ENCODE measurements around the gene SNAP23. TPM values are rescaled to one million over a fixed set of nuclear protein-coding genes. Genes with fewer than 3 reads are reported as not detected.

SNAP23 gene
- 10 to 100 TPM; 46.0 to 49.1 TPM for total RNA-seq

- ChIA-PET POLR2A (interaction anchor here (1.2 to 2.3 kb wide), 7 partner anchors 9 to 222 kb away, joined by 3 to 32 read pairs (median 4); partner anchors contain the start of genes GANC, HAUS2, LRRC57 and TMEM87A), CTCF (interaction anchor here (1.2 kb wide), 1 partner anchor 86 kb away, joined by 3 read pairs; no protein-coding TSS in a partner anchor)
- H3K4me1 Mint-ChIP-seq: peaks cover 64% of the 10 kb centered on the region
- H3K9me3 Mint-ChIP-seq: no peaks in the 10 kb centered on the region
- peak; percentile 87 for DNase-seq
- peaks cover 10% of the 10 kb centered on the region for H3K36me3 Mint-ChIP-seq (ENCODE audit: low read depth)
- H3K27ac Mint-ChIP-seq: peak within 1 kb of the TSS; percentile 84
- H3K4me3 Mint-ChIP-seq: peak within 1 kb of the TSS; percentile 98
- no peaks in the 10 kb centered on the region for H3K27me3 Mint-ChIP-seq
Measured at GRCh38 chr15:42495361-42496212, at the start of gene SNAP23. Gene SNAP23, plus strand, starts transcription at chr15:42495634. Its CDS starts 16,213 bp downstream, at chr15:42511847.

DNA sequence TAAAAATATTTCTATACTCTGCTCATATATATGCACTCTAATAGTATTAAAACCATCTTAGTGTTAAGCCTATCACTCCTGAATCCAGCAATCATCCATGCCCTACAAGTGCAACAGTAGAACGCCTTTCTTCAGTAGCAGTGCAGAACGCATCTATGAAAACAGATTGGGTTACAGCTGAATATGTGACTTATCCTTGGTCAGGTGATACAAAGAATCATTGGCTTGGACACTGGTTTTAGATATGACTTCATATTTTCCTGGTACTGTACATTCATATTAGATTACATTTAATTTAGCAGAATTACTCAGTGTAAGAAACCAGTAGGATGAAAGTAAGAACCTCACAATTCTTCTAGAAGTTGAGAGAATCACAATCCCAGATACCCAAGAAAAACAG, 47.8 kb upstream of the SNAP23 start:
- Mint-ChIP-seq H3K27ac (no peak overlapping the region), H3K4me3 (no peak overlapping the region), H3K9me3 (no peaks in the 10 kb centered on the region), H3K4me1 (peaks cover 3% of the 10 kb centered on the region), H3K36me3 (ENCODE audit: low read depth) (peaks cover 58% of the 10 kb centered on the region), H3K27me3 (no peaks in the 10 kb centered on the region)
- POLR2A ChIA-PET: no interaction called here
- CTCF ChIA-PET: no interaction called here
- no peak for DNase-seq

DNA sequence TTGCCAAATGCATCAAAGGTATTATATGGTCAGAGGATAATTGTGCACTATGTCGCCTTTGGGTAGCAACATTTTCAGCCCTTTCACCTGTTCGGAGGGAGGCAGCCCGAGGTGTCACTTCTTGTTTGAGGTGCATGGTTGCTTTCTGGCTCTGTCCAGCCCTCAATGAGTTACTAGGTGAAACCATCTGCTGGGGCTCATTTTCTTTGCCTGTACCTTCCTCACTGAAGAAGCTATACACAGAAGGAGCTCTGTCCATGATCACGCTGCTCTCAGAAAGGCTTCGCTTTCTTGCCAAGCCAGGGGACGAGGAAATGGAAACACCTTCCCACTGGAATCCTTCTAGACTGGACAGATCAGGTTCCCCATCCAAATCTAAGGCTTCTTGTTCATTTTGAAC, 47.2 kb upstream of the SNAP23 start:
- no peak overlapping the region for H3K27ac Mint-ChIP-seq
- ChIA-PET POLR2A (no interaction called here), CTCF (no interaction called here)
- peaks cover 58% of the 10 kb centered on the region for H3K36me3 Mint-ChIP-seq (ENCODE audit: low read depth)
- H3K4me1 Mint-ChIP-seq: peaks cover 3% of the 10 kb centered on the region
- H3K4me3 Mint-ChIP-seq: no peak overlapping the region
- no peak for DNase-seq
- H3K9me3 Mint-ChIP-seq: no peaks in the 10 kb centered on the region
- no peaks in the 10 kb centered on the region for H3K27me3 Mint-ChIP-seq

DNA sequence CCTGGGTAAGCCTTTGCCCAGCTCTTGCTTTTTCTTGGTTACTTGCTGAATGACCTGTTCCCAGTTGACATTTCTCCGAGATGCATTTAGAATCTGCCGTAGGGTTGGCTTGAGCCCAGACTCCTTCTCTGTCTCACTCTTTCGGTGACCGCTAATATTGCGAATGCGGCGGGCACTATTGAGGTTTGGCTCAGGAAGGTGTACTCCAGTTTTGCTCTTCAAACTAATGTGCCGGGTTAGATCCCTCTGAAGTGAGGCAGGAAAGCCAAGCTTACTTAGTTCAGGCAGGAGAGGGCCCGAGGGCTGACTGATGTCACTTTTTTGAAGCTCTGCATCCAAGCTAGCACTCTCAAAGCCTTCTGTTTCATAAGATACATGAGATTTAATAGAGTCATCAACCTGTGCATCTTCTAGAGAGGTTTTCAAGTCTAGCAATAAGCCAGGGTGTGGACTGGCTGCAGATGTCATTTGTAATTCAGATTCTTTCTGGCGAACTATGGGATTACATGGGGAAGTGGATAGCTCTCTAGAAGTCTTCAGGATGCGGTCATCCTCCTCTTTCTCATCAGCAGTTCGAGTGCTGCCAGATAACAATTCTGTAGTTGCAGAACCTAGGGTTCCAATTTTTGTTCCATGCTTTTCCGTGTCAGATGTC, 45.5 kb upstream of the SNAP23 start:
- no peak overlapping the region for H3K27ac Mint-ChIP-seq
- ChIA-PET POLR2A (no interaction called here), CTCF (no interaction called here)
- DNase-seq: no peak
- peaks cover 51% of the 10 kb centered on the region for H3K36me3 Mint-ChIP-seq (ENCODE audit: low read depth)
- H3K4me3 Mint-ChIP-seq: no peak overlapping the region
- H3K4me1 Mint-ChIP-seq: peaks cover 3% of the 10 kb centered on the region
- no peaks in the 10 kb centered on the region for H3K27me3 Mint-ChIP-seq
- no peaks in the 10 kb centered on the region for H3K9me3 Mint-ChIP-seq

- Mint-ChIP-seq H3K27me3 (no peaks in the 10 kb centered on the region), H3K4me3 (no peak overlapping the region), H3K9me3 (no peaks in the 10 kb centered on the region), H3K27ac (no peak overlapping the region), H3K36me3 (ENCODE audit: low read depth) (peaks cover 46% of the 10 kb centered on the region), H3K4me1 (peaks cover 3% of the 10 kb centered on the region)
- ChIA-PET CTCF (no interaction called here), POLR2A (no interaction called here)
- DNase-seq: no peak
Measured at GRCh38 chr15:42450425-42450790, 45.0 kb upstream of the SNAP23 start.

GRCh38 chr15:42453826-42454225, 41.6 kb upstream of the SNAP23 start:
- DNase-seq: no peak
- no peak overlapping the region for H3K27ac Mint-ChIP-seq
- no peak overlapping the region for H3K4me3 Mint-ChIP-seq
- H3K9me3 Mint-ChIP-seq: no peaks in the 10 kb centered on the region
- H3K4me1 Mint-ChIP-seq: peaks cover 4% of the 10 kb centered on the region
- H3K27me3 Mint-ChIP-seq: no peaks in the 10 kb centered on the region
- ChIA-PET CTCF (interaction anchor here (0.6 to 0.7 kb wide), 2 partner anchors 139 to 417 kb away, joined by 3 read pairs; no protein-coding TSS in a partner anchor), POLR2A (interaction anchor here (1.3 kb wide), 1 partner anchor 94 kb away, joined by 3 read pairs; no protein-coding TSS in a partner anchor)
- H3K36me3 Mint-ChIP-seq (ENCODE audit: low read depth): peaks cover 28% of the 10 kb centered on the region

DNA sequence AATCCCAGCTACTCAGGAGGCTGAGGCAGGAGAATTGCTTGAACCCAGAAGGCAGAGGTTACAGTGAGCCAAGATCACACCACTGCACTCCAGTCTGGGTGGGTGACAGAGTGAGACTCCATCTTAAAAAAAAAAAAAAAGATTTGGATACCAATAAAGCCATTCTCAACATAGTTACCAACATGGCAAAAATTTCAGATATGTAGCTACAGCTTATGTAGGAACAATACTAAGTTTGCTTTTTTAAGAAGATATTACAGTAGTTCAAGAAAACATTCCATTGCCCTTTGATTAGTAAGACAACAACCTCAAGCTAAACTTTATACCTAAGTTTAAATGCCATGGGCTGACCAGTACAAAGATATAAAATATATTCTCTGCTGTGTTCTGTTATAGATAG, 38.9 kb upstream of the SNAP23 start:
- no peak for DNase-seq
- POLR2A ChIA-PET: no interaction called here
- CTCF ChIA-PET: no interaction called here
- Mint-ChIP-seq H3K36me3 (ENCODE audit: low read depth) (peaks cover 7% of the 10 kb centered on the region), H3K4me3 (no peak overlapping the region), H3K27ac (no peak overlapping the region), H3K27me3 (no peaks in the 10 kb centered on the region), H3K9me3 (no peaks in the 10 kb centered on the region), H3K4me1 (peaks cover 2% of the 10 kb centered on the region)

DNA sequence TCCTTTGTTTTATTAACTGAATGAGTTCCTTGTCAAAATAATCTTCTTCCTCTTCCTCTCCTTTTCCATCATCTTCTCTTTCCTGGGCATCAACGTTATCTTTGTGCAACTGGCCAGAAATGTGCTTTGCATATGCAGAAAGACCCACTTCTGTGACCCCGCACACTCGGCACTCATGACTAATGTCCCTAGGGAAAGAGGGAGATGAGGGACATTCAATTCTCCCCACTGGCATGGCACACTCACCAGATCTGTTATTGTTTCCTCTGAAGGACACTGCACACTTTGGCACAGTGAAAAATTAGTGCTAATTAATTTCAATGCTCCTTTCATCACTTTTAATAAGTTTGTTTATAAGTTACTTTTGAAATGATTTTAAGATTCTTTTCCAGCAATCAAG, 38.5 kb upstream of the SNAP23 start:
- ChIA-PET POLR2A (no interaction called here), CTCF (no interaction called here)
- Mint-ChIP-seq H3K27ac (no peak overlapping the region), H3K9me3 (no peaks in the 10 kb centered on the region), H3K4me1 (peaks cover 2% of the 10 kb centered on the region), H3K36me3 (ENCODE audit: low read depth) (peaks cover 3% of the 10 kb centered on the region), H3K27me3 (no peaks in the 10 kb centered on the region), H3K4me3 (no peak overlapping the region)
- no peak for DNase-seq

DNA sequence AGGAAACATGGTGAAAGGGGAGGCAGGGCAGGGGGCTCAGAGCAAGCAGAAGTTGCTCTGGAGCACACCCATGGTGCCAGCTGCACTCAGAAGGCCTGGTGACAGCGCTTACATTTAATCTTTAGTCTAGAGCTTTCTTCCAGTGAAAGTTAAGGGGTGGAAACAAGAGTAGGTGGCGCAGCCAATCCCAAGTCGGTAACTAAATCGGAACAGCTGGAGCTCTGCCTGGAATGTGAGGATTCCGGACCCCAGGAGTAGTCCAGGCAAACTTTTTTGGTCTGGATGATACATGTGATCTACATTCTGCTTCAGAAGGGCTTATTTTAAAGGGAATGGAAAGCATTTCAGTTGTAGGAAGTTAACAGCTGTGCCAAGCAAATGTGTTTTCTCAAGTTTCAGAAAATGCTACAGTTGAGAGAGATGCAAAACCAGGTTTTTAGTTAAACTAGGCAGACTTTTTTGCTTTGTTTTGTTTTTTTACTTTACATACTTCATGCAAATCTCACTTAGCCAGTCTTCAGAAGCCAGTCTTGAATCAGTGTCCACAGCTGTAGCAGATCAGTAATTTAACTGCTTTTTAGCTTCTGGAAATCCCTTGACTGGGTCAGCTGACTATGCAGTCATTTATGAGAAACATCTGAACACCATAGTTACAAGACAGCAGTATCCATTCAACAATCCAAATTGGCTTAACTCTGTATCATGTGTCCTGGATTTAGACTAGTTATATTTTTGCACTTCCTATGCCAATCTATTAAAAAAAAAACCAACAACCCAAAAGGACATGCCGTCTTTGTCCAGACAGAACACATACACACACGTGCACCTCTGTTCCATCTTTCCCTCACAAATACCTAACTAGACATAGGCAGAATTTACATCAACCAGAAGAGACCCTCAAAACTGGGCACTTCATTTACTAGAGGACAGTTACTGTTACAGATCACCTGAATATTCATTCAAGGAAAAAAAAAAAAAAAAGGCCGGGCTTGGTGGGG, 37.7 kb upstream of the SNAP23 start:
- no peak overlapping the region for H3K4me3 Mint-ChIP-seq
- ChIA-PET POLR2A (no interaction called here), CTCF (no interaction called here)
- no peaks in the 10 kb centered on the region for H3K27me3 Mint-ChIP-seq
- H3K9me3 Mint-ChIP-seq: no peaks in the 10 kb centered on the region
- peaks cover 3% of the 10 kb centered on the region for H3K36me3 Mint-ChIP-seq (ENCODE audit: low read depth)
- H3K27ac Mint-ChIP-seq: no peak overlapping the region
- peaks cover 2% of the 10 kb centered on the region for H3K4me1 Mint-ChIP-seq
- no peak for DNase-seq

GRCh38 chr15:42461261-42461660, 34.2 kb upstream of the SNAP23 start:
- ChIA-PET CTCF (no interaction called here), POLR2A (no interaction called here)
- Mint-ChIP-seq H3K27ac (no peak overlapping the region), H3K4me3 (no peak overlapping the region), H3K4me1 (peaks cover 2% of the 10 kb centered on the region), H3K9me3 (no peaks in the 10 kb centered on the region), H3K36me3 (ENCODE audit: low read depth) (peaks cover 22% of the 10 kb centered on the region), H3K27me3 (no peaks in the 10 kb centered on the region)
- DNase-seq: no peak

DNA sequence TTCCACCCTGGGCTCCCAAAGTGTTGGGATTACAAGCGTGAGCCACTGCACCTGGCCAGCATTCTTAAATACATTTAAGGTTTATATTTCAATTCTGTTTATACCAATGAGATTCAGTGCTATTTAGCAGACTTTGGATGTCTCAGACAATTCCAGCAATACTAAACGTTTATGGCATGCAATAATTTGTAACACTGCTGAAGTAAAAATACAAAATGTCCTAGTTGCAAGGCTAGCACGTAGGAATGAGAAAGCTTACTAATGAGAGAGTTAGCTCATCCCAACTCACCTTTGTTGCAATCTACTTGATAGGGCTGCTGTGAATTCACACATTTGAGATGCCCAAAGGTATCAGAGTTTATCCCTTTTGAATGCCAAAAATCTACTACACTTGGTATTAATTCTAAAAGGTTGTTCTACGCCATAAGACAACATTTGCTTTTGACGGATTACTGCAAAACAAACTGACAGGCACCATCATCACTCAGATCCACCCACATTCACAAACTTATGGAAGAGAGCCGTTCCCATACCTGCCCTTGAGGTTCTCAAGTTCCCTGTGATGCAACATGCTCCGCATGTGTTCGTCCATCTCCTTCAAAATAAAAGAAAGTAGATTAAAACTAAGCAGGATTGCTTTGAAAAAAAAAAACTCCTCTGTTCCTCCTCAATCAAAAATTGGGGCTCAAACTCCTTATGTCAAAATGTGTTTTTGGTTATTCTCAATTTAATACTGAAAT, 29.7 kb upstream of the SNAP23 start:
- H3K4me3 Mint-ChIP-seq: no peak overlapping the region

DNA sequence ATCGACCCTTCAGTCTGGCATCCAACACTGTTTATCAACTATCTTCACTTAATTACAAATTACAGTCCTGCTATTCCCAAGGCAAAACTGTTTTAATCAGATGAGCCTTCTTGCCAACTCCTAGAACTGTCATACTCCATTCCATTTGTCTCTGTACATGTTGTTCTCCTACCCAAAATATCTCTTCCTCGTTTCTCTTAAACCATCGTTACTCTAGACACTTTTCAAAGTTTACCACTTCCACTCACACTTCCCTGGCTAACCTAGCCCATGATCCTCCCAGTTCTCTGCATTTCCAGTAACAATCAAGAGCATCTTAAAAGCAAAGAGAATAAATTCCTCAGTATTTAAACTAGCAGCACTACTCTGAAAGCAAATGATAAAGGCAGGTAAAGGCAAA, 24.4 kb upstream of the SNAP23 start:
- Mint-ChIP-seq H3K9me3 (no peaks in the 10 kb centered on the region), H3K4me3 (no peak overlapping the region), H3K36me3 (ENCODE audit: low read depth) (peaks cover 9% of the 10 kb centered on the region), H3K27me3 (no peaks in the 10 kb centered on the region), H3K4me1 (peaks cover 2% of the 10 kb centered on the region), H3K27ac (no peak overlapping the region)
- no peak for DNase-seq
- CTCF ChIA-PET: interaction anchor here (0.9 to 1.6 kb wide), 2 partner anchors 16 to 19 kb away, joined by 3 to 11 read pairs; partner anchors contain the start of gene ZNF106
- POLR2A ChIA-PET: interaction anchor here (1.5 kb wide), 1 partner anchor 300 kb away, joined by 3 read pairs; no protein-coding TSS in a partner anchor

More for the DNA sequence above, 29.7 kb upstream of the SNAP23 start:
- Mint-ChIP-seq H3K4me1 (no peaks in the 10 kb centered on the region), H3K9me3 (no peaks in the 10 kb centered on the region), H3K27me3 (no peaks in the 10 kb centered on the region), H3K27ac (no peak overlapping the region), H3K36me3 (ENCODE audit: low read depth) (peaks cover 23% of the 10 kb centered on the region)
- POLR2A ChIA-PET: no interaction called here
- CTCF ChIA-PET: no interaction called here
- no peak for DNase-seq

Measured in activated CD4-positive, alpha-beta memory T cell treated with anti-CD3 and anti-CD28 coated beads, Interleukin-2, amount 10 ng/mL, durations not matched to agents 7 days and 5 days (primary cell).